Karpas-422 (cell line): ENCODE results near the gene MUC6. TPM values are rescaled to one million over a fixed set of nuclear protein-coding genes. Genes with fewer than 3 reads are reported as not detected.

Experiments
- DNase-seq: peaks from one replicate; pipeline ENCODE4 v3.0.0-alpha.2; 2015
- H2AFZ ChIP-seq: fragments of 200-600 bp; sonication (generic); 2 replicates; pipeline ENCODE4 v1.6.1; 2014; ENCODE audit warnings: antibody characterized with exemption, low read length, mixed read lengths
- H3K27ac ChIP-seq: fragments of 200-600 bp; sonication (generic); 2 replicates; pipeline ENCODE4 v1.5.1; 2014; ENCODE audit warnings: mild to moderate bottlenecking, low read length, moderate library complexity
- H3K27me3 ChIP-seq: fragments of 200-600 bp; sonication (generic); 2 replicates; pipeline ENCODE4 v1.6.1; 2014; ENCODE audit warnings: low read length, mixed read lengths
- H3K36me3 ChIP-seq: fragments of 200-600 bp; sonication (generic); 2 replicates; pipeline ENCODE4 v1.6.1; 2014; ENCODE audit warnings: low read length, mixed read lengths; ENCODE audit not compliant: insufficient read depth
- H3K4me1 ChIP-seq: fragments of 200-600 bp; sonication (generic); 2 replicates; pipeline ENCODE4 v1.6.1; 2014; ENCODE audit warnings: mild to moderate bottlenecking, low read length, mixed read lengths
- H3K4me2 ChIP-seq: fragments of 200-600 bp; sonication (generic); 2 replicates; pipeline ENCODE4 v1.6.1; 2014; ENCODE audit warnings: low read length, low read depth, mild to moderate bottlenecking; ENCODE audit not compliant: poor library complexity, severe bottlenecking
- H3K4me3 ChIP-seq: fragments of 200-600 bp; sonication (generic); 2 replicates; pipeline ENCODE4 v1.5.1; 2014; ENCODE audit warnings: mild to moderate bottlenecking, antibody characterized with exemption, low read length, mixed read lengths
- H3K79me2 ChIP-seq: fragments of 200-600 bp; sonication (generic); 2 replicates; pipeline ENCODE4 v1.6.1; 2014; ENCODE audit warnings: mild to moderate bottlenecking, low read length, mixed read lengths
- H3K9ac ChIP-seq: fragments of 200-600 bp; sonication (generic); 2 replicates; pipeline ENCODE4 v1.6.0; 2014; ENCODE audit warnings: low read length
- H3K9me2 ChIP-seq: fragments of 200-600 bp; sonication (generic), shearing (Covaris generic); replicated peaks from 2 replicates; pipeline ENCODE4 v1.6.0; 2014; ENCODE audit warnings: mild to moderate bottlenecking, low read length, moderate library complexity; ENCODE audit not compliant: insufficient read depth
- H3K9me3 ChIP-seq: fragments of 300-700, 200-600 bp; sonication (generic); 2 replicates; pipeline ENCODE4 v1.6.1; 2014; ENCODE audit warnings: low read length, mixed read lengths
- H4K20me1 ChIP-seq: fragments of 200-600 bp; sonication (generic); 2 replicates; pipeline ENCODE4 v1.6.1; 2014; ENCODE audit warnings: mild to moderate bottlenecking, antibody characterized with exemption, low read length, low read depth; ENCODE audit not compliant: insufficient read depth
- total RNA-seq: library from RNA; depleted of rRNA; stranded (reverse); fragments of >200 nt; shearing (Covaris generic); gene quantifications from 2 replicates; pipeline ENCODE4 v1.2.3, GENCODE V29; 2014; ENCODE audit warnings: low replicate concordance

The MUC6 gene
- total RNA-seq, 1 experiment from 2014 or later = not detected

- no peak overlapping the region for H3K27ac ChIP-seq
- H3K4me1 ChIP-seq = no peaks in the 10 kb centered on the region
- no peak overlapping the region for H2AFZ ChIP-seq
- no peaks in the 10 kb centered on the region for H3K36me3 ChIP-seq
- H3K9me3 ChIP-seq = no peaks in the 10 kb centered on the region
- H3K9me2 ChIP-seq = no peaks in the 10 kb centered on the region
- no peaks in the 10 kb centered on the region for H4K20me1 ChIP-seq
- H3K9ac ChIP-seq = no peak overlapping the region
- no peak overlapping the region for H3K4me2 ChIP-seq
- H3K4me3 ChIP-seq = no peak overlapping the region
- DNase-seq = no peak
- H3K79me2 ChIP-seq = no peaks in the 10 kb centered on the region
- no peaks in the 10 kb centered on the region for H3K27me3 ChIP-seq
Observed at GRCh38 chr11:995044-995751, 41.3 kb downstream of the MUC6 start.

- Histone ChIP-seq H3K79me2 (no peaks in the 10 kb centered on the region), H3K36me3 (no peaks in the 10 kb centered on the region)
Observed at GRCh38 chr11:993632-994167, 42.8 kb downstream of the MUC6 start.

GRCh38 chr11:992577-992976, 43.9 kb downstream of the MUC6 start:
- Histone ChIP-seq H3K9me2 (no peaks in the 10 kb centered on the region), H2AFZ (no peak overlapping the region), H3K4me1 (no peaks in the 10 kb centered on the region), H4K20me1 (no peaks in the 10 kb centered on the region), H3K9ac (no peak overlapping the region), H3K36me3 (no peaks in the 10 kb centered on the region), H3K9me3 (no peaks in the 10 kb centered on the region), H3K4me3 (no peak overlapping the region), H3K4me2 (no peak overlapping the region), H3K27me3 (no peaks in the 10 kb centered on the region), H3K79me2 (no peaks in the 10 kb centered on the region), H3K27ac (no peak overlapping the region)
- no peak for DNase-seq

More at GRCh38 chr11:993632-994167, 42.8 kb downstream of the MUC6 start:
- Histone ChIP-seq H3K4me2 (no peak overlapping the region), H3K9ac (no peak overlapping the region), H4K20me1 (no peaks in the 10 kb centered on the region), H3K9me3 (no peaks in the 10 kb centered on the region), H3K27me3 (no peaks in the 10 kb centered on the region), H2AFZ (no peak overlapping the region), H3K4me1 (no peaks in the 10 kb centered on the region), H3K4me3 (no peak overlapping the region), H3K27ac (no peak overlapping the region), H3K9me2 (no peaks in the 10 kb centered on the region)
- DNase-seq = no peak

DNA sequence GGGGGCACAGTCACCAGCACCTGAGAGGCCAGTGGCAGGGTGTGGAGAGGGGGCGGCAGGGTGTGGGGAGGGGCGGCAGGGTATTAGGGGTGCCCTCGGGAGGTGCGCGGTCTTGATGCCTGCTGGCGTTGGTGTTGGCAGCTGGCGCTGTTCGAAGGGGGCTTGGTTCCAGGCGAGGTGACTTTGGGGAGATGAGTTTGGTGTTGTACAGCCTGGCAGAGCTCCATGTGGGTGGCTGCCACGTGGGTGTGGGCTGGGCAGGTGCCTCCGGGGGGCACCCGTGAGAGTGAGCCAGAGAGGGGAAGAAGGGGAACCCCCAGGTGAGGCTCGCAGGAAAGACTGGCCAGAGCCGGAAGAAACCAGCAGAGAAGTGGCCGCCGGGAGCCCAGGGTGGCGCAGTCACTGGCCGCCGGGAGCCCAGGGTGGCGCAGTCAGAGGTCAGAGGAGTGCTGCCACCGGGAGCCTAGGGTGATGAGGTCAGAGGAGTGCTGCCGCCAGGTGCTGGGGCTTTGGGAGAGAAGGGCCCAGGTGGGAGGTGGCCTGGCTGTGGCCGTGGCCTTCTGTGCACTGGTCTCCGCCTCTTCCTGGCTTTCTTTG, 44.7 kb downstream of the MUC6 start:
- Histone ChIP-seq H3K27me3 (no peaks in the 10 kb centered on the region), H3K4me1 (no peaks in the 10 kb centered on the region), H3K4me3 (no peak overlapping the region), H3K79me2 (no peaks in the 10 kb centered on the region), H3K9me3 (no peaks in the 10 kb centered on the region), H3K4me2 (no peak overlapping the region), H3K9me2 (no peaks in the 10 kb centered on the region), H2AFZ (no peak overlapping the region), H3K27ac (no peak overlapping the region), H3K36me3 (no peaks in the 10 kb centered on the region), H4K20me1 (no peaks in the 10 kb centered on the region), H3K9ac (no peak overlapping the region)
- no peak for DNase-seq

- Histone ChIP-seq H3K27me3 (no peaks in the 10 kb centered on the region), H3K9me2 (no peaks in the 10 kb centered on the region), H2AFZ (no peak overlapping the region), H3K36me3 (no peaks in the 10 kb centered on the region), H3K27ac (no peak overlapping the region), H3K4me2 (no peak overlapping the region), H3K79me2 (no peaks in the 10 kb centered on the region), H4K20me1 (no peaks in the 10 kb centered on the region), H3K4me1 (no peaks in the 10 kb centered on the region), H3K9me3 (no peaks in the 10 kb centered on the region), H3K4me3 (no peak overlapping the region), H3K9ac (no peak overlapping the region)
- DNase-seq = no peak
Observed at GRCh38 chr11:991034-991433, 45.5 kb downstream of the MUC6 start.

- Histone ChIP-seq H3K36me3 (no peaks in the 10 kb centered on the region), H3K9ac (no peak overlapping the region), H3K9me2 (no peaks in the 10 kb centered on the region), H3K27me3 (no peaks in the 10 kb centered on the region), H3K4me1 (no peaks in the 10 kb centered on the region), H3K9me3 (no peaks in the 10 kb centered on the region), H3K4me3 (no peak overlapping the region), H3K27ac (no peak overlapping the region), H2AFZ (no peak overlapping the region), H3K4me2 (no peak overlapping the region), H4K20me1 (no peaks in the 10 kb centered on the region), H3K79me2 (no peaks in the 10 kb centered on the region)
- DNase-seq = no peak
Observed at GRCh38 chr11:990101-990500, 46.4 kb downstream of the MUC6 start.

- H3K27me3 ChIP-seq = no peaks in the 10 kb centered on the region
- DNase-seq = no peak
Observed at GRCh38 chr11:987671-988070, 48.8 kb downstream of the MUC6 start.

DNA sequence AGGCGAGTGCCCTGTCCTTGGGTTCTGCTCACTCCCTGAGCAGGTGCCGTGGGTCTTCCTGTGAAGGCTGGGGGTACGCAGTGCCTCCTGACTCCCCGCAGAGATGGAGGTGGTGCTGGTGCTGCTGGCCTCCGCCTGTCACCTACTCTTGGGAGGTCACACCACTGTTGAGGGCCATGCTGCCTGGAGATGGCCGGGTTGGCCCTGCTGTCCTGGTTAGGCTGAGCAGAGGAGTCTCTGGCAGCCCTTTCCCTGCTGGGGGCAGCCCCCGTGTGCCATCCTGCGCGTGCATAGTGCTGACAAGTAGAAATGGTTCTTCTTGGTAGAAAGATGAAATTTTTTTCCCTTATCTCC, 49.6 kb downstream of the MUC6 start:
- no peaks in the 10 kb centered on the region for H3K27me3 ChIP-seq
- H3K9me3 ChIP-seq = no peaks in the 10 kb centered on the region
- no peaks in the 10 kb centered on the region for H3K36me3 ChIP-seq
- H4K20me1 ChIP-seq = no peaks in the 10 kb centered on the region
- no peak overlapping the region for H2AFZ ChIP-seq
- H3K79me2 ChIP-seq = no peaks in the 10 kb centered on the region
- H3K4me1 ChIP-seq = no peaks in the 10 kb centered on the region
- H3K27ac ChIP-seq = no peak overlapping the region
- no peak overlapping the region for H3K4me2 ChIP-seq
- H3K9me2 ChIP-seq = no peaks in the 10 kb centered on the region
- no peak overlapping the region for H3K4me3 ChIP-seq
- DNase-seq = no peak
- H3K9ac ChIP-seq = no peak overlapping the region

More at GRCh38 chr11:987671-988070, 48.8 kb downstream of the MUC6 start:
- H3K4me2 ChIP-seq = no peak overlapping the region
- H3K27ac ChIP-seq = no peak overlapping the region
- no peaks in the 10 kb centered on the region for H4K20me1 ChIP-seq
- H2AFZ ChIP-seq = no peak overlapping the region
- no peaks in the 10 kb centered on the region for H3K79me2 ChIP-seq
- H3K9ac ChIP-seq = no peak overlapping the region
- no peaks in the 10 kb centered on the region for H3K36me3 ChIP-seq
- H3K9me2 ChIP-seq = no peaks in the 10 kb centered on the region
- no peaks in the 10 kb centered on the region for H3K4me1 ChIP-seq
- H3K4me3 ChIP-seq = no peak overlapping the region
- H3K9me3 ChIP-seq = no peaks in the 10 kb centered on the region
